PC-3 (cell line): ENCODE data around the gene FARS2. TPM values are rescaled to one million over a fixed set of nuclear protein-coding genes. Genes with fewer than 3 reads are reported as not detected.

Experiments used
- ATAC-seq: fragments of 200-7000 bp; cut with Tn5 transposase; 2 replicates; pipeline ENCODE4 v1.9.1; 2020; ENCODE audit warnings: mild to moderate bottlenecking, moderate library complexity
- BruUV-seq: library from RNA; stranded (reverse); fragments of 400-500 nt; replicated peaks from 2 replicates; lab custom pipeline; 2021; lab: Mats Ljungman, UMichigan
- CTCF ChIA-PET: fragments of 300-600 bp; sonication (Branson Sonifier 250); formaldehyde crosslinking; loops from one replicate; lab custom pipeline; 2022; ENCODE audit warnings: antibody characterized with exemption; lab: Charles Lee
- POLR2A ChIA-PET: fragments of 300-600 bp; sonication (Branson Sonifier 250); formaldehyde crosslinking; loops from one replicate; lab custom pipeline; 2022; ENCODE audit warnings: antibody characterized with exemption; ENCODE audit not compliant: unreplicated experiment; lab: Charles Lee
- DNase-seq: peaks from one replicate; pipeline ENCODE4 v3.0.0-alpha.2; 2015
- H2AFZ ChIP-seq: fragments of 300-600 bp; sonication (generic); 2 replicates; pipeline ENCODE4 v1.6.0; 2016; ENCODE audit warnings: antibody characterized with exemption, low read length
- H3F3A ChIP-seq: fragments of 300-600 bp; sonication (generic); one replicate; pipeline ENCODE4 v1.6.0; 2017; ENCODE audit warnings: antibody characterized with exemption, low read length, control low read depth, mild to moderate bottlenecking; ENCODE audit not compliant: unreplicated experiment
- H3K27ac ChIP-seq: fragments of 300-600 bp; sonication (generic); 2 replicates; pipeline ENCODE4 v1.5.1; 2016; ENCODE audit warnings: mild to moderate bottlenecking, low read length
- H3K27me3 ChIP-seq: fragments of 300-600 bp; sonication (generic); 2 replicates; pipeline ENCODE4 v1.6.1; 2016; ENCODE audit warnings: low read length, mixed read lengths
- H3K36me3 ChIP-seq: fragments of 300-600 bp; sonication (generic); 2 replicates; pipeline ENCODE4 v1.6.1; 2016; ENCODE audit warnings: low read depth, mixed run types, low read length, mixed read lengths
- H3K4me1 ChIP-seq: fragments of 300-600 bp; sonication (generic); 2 replicates; pipeline ENCODE4 v1.5.1; 2016; ENCODE audit warnings: low read length; ENCODE audit not compliant: insufficient read depth
- H3K4me2 ChIP-seq: fragments of 300-600 bp; sonication (generic); 2 replicates; pipeline ENCODE4 v1.6.0; 2016; ENCODE audit warnings: low read length
- H3K4me3 ChIP-seq: fragments of 300-600 bp; sonication (generic); 2 replicates; pipeline ENCODE4 v1.5.1; 2016; ENCODE audit warnings: mild to moderate bottlenecking, low read length, mixed read lengths
- H3K79me2 ChIP-seq: fragments of 300-600 bp; sonication (generic); 2 replicates; pipeline ENCODE4 v1.6.1; 2017; ENCODE audit warnings: low read length, mixed read lengths
- H3K9ac ChIP-seq: fragments of 300-600 bp; sonication (generic); 2 replicates; pipeline ENCODE4 v1.6.0; 2016; ENCODE audit warnings: mild to moderate bottlenecking, low read length
- H3K9me2 ChIP-seq: fragments of 300-600 bp; sonication (generic); replicated peaks from 2 replicates; pipeline ENCODE4 v1.6.1; 2016; ENCODE audit warnings: mixed run types, low read length, mixed read lengths
- H3K9me3 ChIP-seq: fragments of 300-600 bp; sonication (generic); 2 replicates; pipeline ENCODE4 v1.6.1; 2016; ENCODE audit warnings: low read length, mixed read lengths
- H4K20me1 ChIP-seq: fragments of 300-600 bp; sonication (generic); 2 replicates; pipeline ENCODE4 v1.6.1; 2016; ENCODE audit warnings: low read length, mixed read lengths
- EZH2 ChIP-seq: fragments of 300-600 bp; sonication (generic); IDR thresholded peaks from one replicate; pipeline ENCODE4 v1.6.1; 2017; ENCODE audit warnings: antibody characterized with exemption, mild to moderate bottlenecking, low read length; ENCODE audit not compliant: unreplicated experiment
- EZH2phosphoT487 ChIP-seq: fragments of 300-600 bp; sonication (generic); IDR thresholded peaks from 2 replicates; pipeline ENCODE4 v1.6.1; 2018; ENCODE audit warnings: mild to moderate bottlenecking, antibody characterized with exemption, low read length, borderline replicate concordance
- intact Hi-C: fragments of 100-400 bp; cut with micrococcal nuclease; formaldehyde crosslinking; loops from 2 replicates; pipeline ENCODE4 v1.9.0; 2023
- total RNA-seq: library from RNA; depleted of rRNA; stranded (reverse); fragments of >200 nt; gene quantifications from 2 replicates; pipeline ENCODE4 v1.2.3, GENCODE V29; 2014
- TF ChIP-seq, protein P1 (sequence below): fragments of 300-600 bp; sonication (generic); conservative IDR thresholded peaks from 2 replicates; pipeline ENCODE4 v1.5.1; 2017; ENCODE audit warnings: antibody characterized with exemption, low read depth, mild to moderate bottlenecking, low read length

The FARS2 gene
- total RNA-seq, 1 experiment from 2014 or later = 23.0 TPM

- no peaks in the 10 kb centered on the region for H3K79me2 ChIP-seq
- no peak for ATAC-seq
- intact Hi-C loops = no loop called here
- no peak overlapping the region for H3K4me3 ChIP-seq
- ChIA-PET CTCF (no interaction called here), POLR2A (no interaction called here)
- no peaks in the 10 kb centered on the region for H3K9me2 ChIP-seq
- H4K20me1 ChIP-seq = no peaks in the 10 kb centered on the region
- H3K36me3 ChIP-seq = no peaks in the 10 kb centered on the region; the same call in 1 of the 2 replicates
- TF ChIP-seq, protein P1, sequence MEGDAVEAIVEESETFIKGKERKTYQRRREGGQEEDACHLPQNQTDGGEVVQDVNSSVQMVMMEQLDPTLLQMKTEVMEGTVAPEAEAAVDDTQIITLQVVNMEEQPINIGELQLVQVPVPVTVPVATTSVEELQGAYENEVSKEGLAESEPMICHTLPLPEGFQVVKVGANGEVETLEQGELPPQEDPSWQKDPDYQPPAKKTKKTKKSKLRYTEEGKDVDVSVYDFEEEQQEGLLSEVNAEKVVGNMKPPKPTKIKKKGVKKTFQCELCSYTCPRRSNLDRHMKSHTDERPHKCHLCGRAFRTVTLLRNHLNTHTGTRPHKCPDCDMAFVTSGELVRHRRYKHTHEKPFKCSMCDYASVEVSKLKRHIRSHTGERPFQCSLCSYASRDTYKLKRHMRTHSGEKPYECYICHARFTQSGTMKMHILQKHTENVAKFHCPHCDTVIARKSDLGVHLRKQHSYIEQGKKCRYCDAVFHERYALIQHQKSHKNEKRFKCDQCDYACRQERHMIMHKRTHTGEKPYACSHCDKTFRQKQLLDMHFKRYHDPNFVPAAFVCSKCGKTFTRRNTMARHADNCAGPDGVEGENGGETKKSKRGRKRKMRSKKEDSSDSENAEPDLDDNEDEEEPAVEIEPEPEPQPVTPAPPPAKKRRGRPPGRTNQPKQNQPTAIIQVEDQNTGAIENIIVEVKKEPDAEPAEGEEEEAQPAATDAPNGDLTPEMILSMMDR = no peak
- TF ChIP-seq EZH2 (no peak), EZH2phosphoT487 (no peak)
- no peaks in the 10 kb centered on the region for H3K9me3 ChIP-seq
- no peak for DNase-seq
- H3K4me2 ChIP-seq = no peak overlapping the region
- H3K27me3 ChIP-seq = no peaks in the 10 kb centered on the region
- no peak overlapping the region for H2AFZ ChIP-seq
- H3K27ac ChIP-seq = no peak overlapping the region
- H3K4me1 ChIP-seq = no peaks in the 10 kb centered on the region
- no TSS peak for BruUV-seq
- H3F3A ChIP-seq = no peaks in the 10 kb centered on the region
- H3K9ac ChIP-seq = no peak overlapping the region
These were observed 221.3 kb downstream of the FARS2 start for GRCh38 chr6:5482619-5483018.

DNA sequence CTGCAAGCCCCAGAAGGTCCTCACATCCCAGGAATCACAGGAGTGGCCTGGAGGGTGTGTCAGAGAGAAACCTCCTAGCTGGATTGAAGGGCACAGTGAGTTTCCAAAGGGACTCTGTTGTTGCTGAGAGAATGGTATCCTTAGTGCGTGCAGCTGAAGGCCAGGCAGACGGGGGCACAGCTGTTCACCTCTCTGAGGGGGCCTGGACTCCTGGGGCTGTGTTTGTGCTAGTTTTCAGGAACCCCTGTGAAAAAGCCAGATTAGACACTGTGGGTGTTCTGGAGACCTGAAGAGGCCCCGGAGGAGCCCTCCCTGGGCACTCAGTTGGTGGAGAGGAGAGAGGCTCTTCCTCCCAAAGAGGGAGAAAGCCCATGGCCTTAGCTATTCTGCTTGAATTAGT, 223.4 kb downstream of the FARS2 start:
- Histone ChIP-seq H3K9me2 (no peaks in the 10 kb centered on the region), H3K9me3 (no peaks in the 10 kb centered on the region), H3K79me2 (no peaks in the 10 kb centered on the region), H3K27me3 (no peaks in the 10 kb centered on the region), H2AFZ (no peak overlapping the region), H3K4me1 (no peaks in the 10 kb centered on the region), H3F3A (no peaks in the 10 kb centered on the region), H3K4me3 (no peak overlapping the region), H3K4me2 (no peak overlapping the region), H4K20me1 (no peaks in the 10 kb centered on the region), H3K9ac (no peak overlapping the region), H3K27ac (no peak overlapping the region), H3K36me3 (no peaks in the 10 kb centered on the region; the same call in 1 of the 2 replicates)
- ChIA-PET CTCF (no interaction called here), POLR2A (no interaction called here)
- TF ChIP-seq EZH2 (no peak), EZH2phosphoT487 (no peak)
- TF ChIP-seq, protein P1 = no peak
- BruUV-seq = no TSS peak
- intact Hi-C loops = no loop called here
- no peak for ATAC-seq
- no peak for DNase-seq

- BruUV-seq = no TSS peak
- no peak overlapping the region for H3K4me2 ChIP-seq
- POLR2A ChIA-PET = no interaction called here
- intact Hi-C loops = no loop called here
- H3K9me3 ChIP-seq = no peaks in the 10 kb centered on the region
- no peaks in the 10 kb centered on the region for H4K20me1 ChIP-seq
- H3K79me2 ChIP-seq = no peaks in the 10 kb centered on the region
- TF ChIP-seq EZH2phosphoT487 (no peak), EZH2 (no peak)
- ATAC-seq (no peak), DNase-seq (no peak)
- H3K9me2 ChIP-seq = no peaks in the 10 kb centered on the region
- no peaks in the 10 kb centered on the region for H3F3A ChIP-seq
- no peak overlapping the region for H3K9ac ChIP-seq
- H3K4me1 ChIP-seq = no peaks in the 10 kb centered on the region
- H3K27me3 ChIP-seq = no peaks in the 10 kb centered on the region
- no peak overlapping the region for H2AFZ ChIP-seq
- H3K36me3 ChIP-seq = no peaks in the 10 kb centered on the region; the same call in 1 of the 2 replicates
- H3K27ac ChIP-seq = no peak overlapping the region
- CTCF ChIA-PET = interaction anchor here (0.9 kb wide), 1 partner anchor 15 kb away, joined by 3 read pairs; no protein-coding TSS in a partner anchor
- no peak overlapping the region for H3K4me3 ChIP-seq
These were observed 224.9 kb downstream of the FARS2 start for GRCh38 chr6:5486214-5486613.
